GM18870 (cell line): Measurements from ENCODE around the gene MED9.

ENCODE experiments used
- ATAC-seq: cut with Tn5 transposase; IDR thresholded peaks from one replicate; pipeline ENCODE4 v1.9.1; 2021; ENCODE audit warnings: moderate library complexity; ENCODE audit not compliant: unreplicated experiment

Gene MED9

GRCh38 chr17:17514993-17515933 is 38.5 kb downstream of the MED9 start:
- no peak for ATAC-seq

GRCh38 chr17:17515934-17516930 is 39.4 kb downstream of the MED9 start:
- ATAC-seq = no peak

GRCh38 chr17:17516941-17517720 is 40.3 kb downstream of the MED9 start:
- ATAC-seq = no peak

DNA sequence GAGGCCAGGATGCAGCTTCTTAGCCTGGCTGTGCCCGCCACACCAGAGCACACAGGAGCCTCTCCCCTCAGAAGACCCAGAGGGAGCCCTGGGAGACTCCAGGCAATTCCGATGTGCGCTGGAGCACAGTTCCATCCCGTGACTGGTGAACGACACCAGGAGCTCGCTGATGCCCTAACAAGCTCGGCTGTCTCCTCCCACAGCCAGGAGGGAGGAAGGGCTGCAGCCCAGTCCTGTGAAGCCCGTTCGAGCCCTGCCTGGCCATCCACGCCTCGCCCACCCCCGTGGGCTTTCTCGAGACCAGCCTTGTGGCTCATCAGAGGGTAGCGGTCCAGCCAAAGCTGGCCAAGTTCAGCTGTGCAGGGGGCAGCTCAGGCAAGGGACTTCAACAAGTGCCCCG is 41.2 kb downstream of the MED9 start:
- no peak for ATAC-seq

- no peak for ATAC-seq
Observed at GRCh38 chr17:17518951-17519350, 42.2 kb downstream of the MED9 start.

DNA sequence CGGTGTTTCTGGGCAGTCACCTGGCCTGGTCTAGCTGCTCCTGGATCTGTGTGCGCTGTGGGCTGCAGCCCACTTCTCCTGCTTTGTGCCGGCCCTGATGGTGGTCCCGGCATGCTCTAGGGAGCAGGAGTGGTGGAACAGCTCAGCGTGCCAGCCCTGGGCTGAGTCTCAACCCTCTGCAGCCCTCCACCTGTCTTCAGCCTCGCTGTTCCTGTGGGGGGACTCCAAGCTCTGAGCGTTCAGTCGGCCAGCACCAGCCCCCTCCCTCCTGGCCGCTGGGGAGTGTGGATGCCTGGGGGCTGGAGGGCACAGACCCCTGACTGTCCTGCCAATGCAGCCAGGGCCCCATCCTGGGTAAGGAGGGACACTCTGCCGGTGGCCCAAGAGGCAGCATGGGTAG is 43.1 kb downstream of the MED9 start:
- no peak for ATAC-seq

DNA sequence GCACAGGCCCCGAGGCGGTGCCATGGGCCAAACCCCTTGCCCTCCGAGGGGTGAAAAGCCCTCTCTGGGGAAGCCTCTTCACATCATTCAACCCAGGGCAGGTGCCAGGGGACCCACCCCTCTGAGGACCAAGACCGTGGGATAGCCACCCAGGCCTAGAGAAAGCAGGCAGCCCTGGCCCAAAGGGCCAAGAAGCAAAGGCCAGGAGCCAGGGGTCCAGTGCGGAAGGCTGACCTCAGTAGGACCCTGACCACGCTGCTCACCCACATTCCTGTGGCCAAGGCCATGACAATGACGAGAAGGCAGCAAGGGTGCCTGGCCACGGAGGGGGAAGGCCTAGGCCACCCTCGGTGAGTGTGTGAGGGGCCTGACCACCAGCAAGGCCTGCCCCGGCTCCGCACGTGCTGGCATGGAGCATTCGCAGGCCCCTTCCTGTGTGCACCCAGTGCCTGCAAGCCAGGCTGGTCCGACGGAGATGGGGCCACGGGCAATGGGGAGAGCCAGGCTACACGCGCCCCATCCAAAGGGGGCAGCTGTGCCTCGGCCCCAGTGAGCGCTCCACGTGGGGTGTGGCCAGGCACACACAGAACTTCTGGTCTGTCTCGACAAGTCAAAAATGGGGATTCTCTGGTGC is 43.9 kb downstream of the MED9 start:
- no peak for ATAC-seq

DNA sequence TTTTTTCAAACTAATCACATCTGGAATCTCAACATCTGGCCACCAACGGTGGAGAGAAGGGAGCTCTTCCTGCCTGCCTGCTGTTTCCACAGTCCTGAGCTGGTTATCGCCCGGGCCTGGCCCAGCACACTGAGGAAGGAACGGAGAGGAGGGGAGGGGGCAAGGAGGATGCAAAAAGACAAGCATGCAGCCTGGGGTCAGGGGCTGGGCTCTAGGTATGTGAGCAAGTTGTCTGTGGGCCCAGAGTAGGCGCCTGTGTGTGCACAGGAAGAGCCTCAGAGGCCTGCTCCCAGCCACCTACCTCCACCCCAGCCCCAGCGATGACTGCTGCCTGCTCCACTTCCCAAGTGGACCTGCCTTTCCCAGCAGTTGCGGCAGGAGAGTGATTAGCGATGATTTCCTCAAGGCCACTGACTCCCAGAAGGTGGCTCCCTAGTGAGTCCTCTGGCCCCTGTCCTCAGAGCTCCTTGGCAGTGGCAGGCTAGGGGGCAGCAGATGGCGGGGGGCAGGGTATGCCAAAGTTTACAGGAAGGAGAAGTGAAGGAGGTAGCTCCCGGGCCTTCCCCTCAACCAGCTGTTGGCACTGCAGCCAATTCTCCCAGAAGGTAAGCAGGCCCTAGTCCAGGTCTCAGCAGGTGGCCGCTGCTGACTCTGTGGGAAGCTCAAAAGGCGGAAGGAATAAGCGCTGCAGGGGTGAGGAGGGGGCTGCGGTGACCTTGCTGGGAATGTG is 46.4 kb downstream of the MED9 start:
- ATAC-seq = no peak

- ATAC-seq = no peak
Observed at GRCh38 chr17:17523731-17524490, 47.1 kb downstream of the MED9 start.

DNA sequence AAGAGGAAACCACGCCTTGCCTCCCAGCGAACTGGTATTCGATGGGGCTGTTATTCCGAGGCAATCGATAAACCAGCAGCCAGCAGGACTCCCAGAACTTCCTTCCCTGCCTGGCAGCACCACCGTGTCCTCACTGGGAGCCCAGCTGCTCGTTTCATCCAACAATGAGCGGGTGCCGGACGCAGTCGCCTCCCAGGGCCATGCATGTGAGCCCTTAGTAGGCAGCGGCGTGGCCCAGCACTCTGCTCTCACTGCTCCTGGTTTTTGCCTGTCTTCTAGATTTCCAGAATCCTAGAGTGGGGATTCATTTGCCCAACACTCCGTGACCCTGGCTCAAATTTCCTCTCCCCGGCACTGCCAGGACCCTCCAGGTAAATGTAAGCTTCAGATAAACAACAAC is 48.5 kb downstream of the MED9 start:
- no peak for ATAC-seq

DNA sequence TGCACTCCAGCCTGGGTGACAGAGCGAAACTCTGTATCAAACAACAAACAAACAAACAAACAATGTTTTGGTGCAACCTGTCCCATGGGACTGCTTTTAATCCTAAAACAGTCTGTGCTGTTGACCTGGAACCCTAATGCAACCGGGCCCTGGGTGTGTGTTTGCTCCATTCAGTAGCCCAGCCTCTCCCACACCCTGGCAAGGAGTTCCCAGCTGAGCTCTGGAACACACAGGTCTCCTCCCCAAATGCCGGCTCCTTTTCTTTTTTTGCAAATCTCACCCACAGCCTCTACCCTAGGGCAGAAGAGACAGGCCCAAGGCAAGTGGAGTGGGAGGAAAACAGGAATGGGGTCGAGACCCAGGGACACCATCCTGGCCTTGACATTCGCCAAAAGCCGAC is 49.2 kb downstream of the MED9 start:
- ATAC-seq = no peak

DNA sequence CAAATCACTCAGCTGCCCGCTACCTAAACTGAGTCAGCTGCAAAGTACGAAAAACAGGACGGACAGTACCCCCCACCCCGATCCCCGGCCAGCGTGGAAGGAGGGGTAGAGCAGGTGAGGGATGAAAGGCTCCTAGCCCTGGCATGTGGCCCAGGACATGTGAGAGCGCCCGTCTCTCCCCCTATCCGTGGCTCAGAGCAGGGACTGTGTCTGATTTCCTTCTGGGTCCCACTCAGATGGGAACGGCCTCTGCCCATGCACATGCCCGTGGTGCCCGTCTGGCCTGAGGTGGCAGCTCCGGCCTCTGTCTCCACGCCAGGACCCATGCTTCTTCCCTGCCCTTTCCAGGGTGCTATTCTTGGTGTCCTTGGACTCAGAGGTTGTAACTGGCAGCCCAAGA is 49.6 kb downstream of the MED9 start:
- ATAC-seq = no peak

DNA sequence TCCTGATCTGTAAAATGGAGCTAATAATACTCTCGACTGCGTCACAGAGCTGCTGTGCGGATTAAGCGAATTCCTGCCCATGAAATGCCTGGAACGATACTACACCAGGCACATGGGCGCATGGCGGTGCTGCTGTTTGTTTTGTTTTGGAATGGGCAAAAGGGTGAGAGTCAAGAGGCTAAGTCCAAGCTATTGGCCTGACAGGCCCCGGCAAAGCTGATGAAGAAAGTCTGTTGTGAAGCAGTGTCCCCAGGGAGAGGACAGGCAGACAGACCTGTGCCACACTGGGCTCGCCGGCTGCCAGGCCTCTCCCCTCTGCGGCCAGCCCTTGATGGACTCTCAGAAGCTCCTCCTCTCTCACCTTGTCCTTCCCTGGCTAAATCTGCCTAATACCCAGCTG is 50.7 kb downstream of the MED9 start:
- ATAC-seq = no peak

DNA sequence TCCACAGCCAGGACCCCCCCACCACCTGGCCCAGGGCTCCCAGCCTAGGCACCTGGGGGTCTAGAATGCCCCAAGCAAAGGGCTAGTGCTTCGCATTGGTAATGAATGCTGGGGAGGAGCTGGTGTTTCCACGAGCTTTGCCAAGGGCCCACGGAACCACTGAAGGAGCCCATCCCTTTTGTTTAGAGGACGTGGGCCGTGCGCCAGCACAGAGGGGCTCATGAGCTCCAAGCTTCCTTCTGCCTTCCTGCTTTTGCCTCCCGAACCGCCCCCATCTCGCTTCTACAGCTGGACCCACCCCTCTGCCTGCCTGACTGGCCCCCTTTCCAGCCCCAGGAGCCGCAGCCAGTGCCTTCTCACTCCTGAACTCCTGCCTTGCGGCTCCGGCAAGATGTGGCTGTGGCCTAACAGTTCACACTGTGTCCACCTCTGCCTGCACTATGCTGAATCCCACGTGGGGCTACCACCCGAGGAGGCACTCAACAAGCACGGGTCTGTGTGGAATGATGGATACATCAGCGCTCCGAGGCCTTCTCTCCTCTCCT is 51.2 kb downstream of the MED9 start:
- ATAC-seq = no peak

GRCh38 chr17:17528696-17529652 is 52.2 kb downstream of the MED9 start:
- ATAC-seq = no peak

- no peak for ATAC-seq
Observed at GRCh38 chr17:17531156-17531555, 54.4 kb downstream of the MED9 start.

- no peak for ATAC-seq
Observed at GRCh38 chr17:17532991-17533390, 56.2 kb downstream of the MED9 start.
